ENCODE data around the gene DIO3.

Gene DIO3

GRCh38 chr14:101561145-101561896 lies at the start of gene DIO3:
Gene DIO3 (plus strand): TSS chr14:101561495.
- no peak within 1 kb of the TSS for H3K4me3 Mint-ChIP-seq
- H3K36me3 Mint-ChIP-seq (ENCODE audit: low read depth): peaks cover 3% of the 10 kb centered on the region
- no peak within 1 kb of the TSS for H3K27ac Mint-ChIP-seq
- no peaks in the 10 kb centered on the region for H3K9me3 Mint-ChIP-seq
- no peak for ATAC-seq
- DNase-seq: no peak
- H3K27me3 Mint-ChIP-seq: peaks cover 65% of the 10 kb centered on the region
- peaks cover 5% of the 10 kb centered on the region for H3K4me1 Mint-ChIP-seq

DNA sequence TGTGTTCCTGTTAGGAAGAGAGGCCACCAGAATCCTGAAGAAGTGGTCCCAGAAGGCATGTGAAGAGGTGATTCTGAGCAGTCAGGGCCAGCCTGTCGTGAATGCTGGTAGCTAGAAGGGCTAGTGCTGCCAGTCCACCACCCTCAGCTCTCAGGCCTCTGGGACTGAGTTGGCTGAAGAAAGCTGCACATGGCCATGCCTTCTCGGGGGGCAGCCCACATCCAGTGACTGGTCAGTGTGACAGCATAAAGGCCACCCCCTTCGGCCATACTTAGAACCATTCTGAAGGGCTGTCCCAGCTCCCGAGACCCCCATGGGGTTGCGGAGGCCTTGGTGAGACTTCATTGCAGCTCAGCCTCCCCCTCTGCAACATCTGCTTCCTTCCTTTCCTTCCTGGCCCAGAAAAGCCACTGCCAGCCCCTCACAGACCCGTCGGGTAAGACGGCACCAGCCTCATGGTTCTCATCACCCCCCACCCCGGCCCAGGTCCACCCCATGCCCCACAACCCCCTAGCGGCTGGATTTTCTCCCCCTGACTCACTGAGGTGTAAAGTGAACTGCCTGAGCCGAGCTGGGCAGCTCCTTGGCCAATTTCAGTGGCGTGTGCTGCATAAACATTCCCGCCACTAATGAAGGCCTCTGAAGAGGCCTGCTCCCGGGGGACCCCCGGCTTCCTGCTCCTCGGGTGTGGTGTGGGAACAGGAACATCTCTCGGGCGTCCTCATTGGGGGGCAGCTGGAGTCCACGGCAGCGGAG lies 49.5 kb upstream of the DIO3 start:
- Mint-ChIP-seq H3K9me3 (peaks cover 6% of the 10 kb centered on the region), H3K4me3 (no peak overlapping the region), H3K27me3 (no peaks in the 10 kb centered on the region), H3K4me1 (no peaks in the 10 kb centered on the region), H3K27ac (no peak overlapping the region), H3K36me3 (ENCODE audit: low read depth) (no peaks in the 10 kb centered on the region)
- DNase-seq (no peak), ATAC-seq (no peak)

GRCh38 chr14:101512376-101512695 lies 49.0 kb upstream of the DIO3 start:
- H3K4me1 Mint-ChIP-seq: no peaks in the 10 kb centered on the region
- ATAC-seq: no peak
- H3K36me3 Mint-ChIP-seq (ENCODE audit: low read depth): no peaks in the 10 kb centered on the region

DNA sequence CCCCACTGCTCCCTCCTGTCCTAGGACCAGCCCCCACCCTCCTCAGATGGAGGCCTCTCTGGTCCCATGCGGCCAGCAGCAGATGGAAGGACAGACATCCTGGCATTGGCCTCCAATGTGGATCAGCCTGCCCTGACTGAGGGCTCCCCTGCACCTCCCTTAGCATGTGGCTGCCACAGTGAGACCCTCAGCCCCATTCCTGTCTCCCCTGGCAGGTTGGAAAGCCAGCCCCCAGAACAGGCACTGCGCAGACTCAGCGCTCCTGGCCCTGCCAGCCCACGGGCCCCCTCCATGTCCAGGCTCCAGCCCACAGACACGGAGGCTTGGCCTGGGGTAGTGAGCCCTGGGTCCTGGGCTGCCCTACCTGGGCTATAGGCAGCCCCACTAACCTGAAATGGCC lies 47.2 kb upstream of the DIO3 start:
- Mint-ChIP-seq H3K36me3 (ENCODE audit: low read depth) (no peaks in the 10 kb centered on the region), H3K27ac (no peak overlapping the region), H3K4me3 (no peak overlapping the region), H3K4me1 (no peaks in the 10 kb centered on the region), H3K9me3 (peaks cover 6% of the 10 kb centered on the region), H3K27me3 (no peaks in the 10 kb centered on the region)
- no peak for ATAC-seq
- DNase-seq: no peak

More at GRCh38 chr14:101512376-101512695, 49.0 kb upstream of the DIO3 start:
- peaks cover 6% of the 10 kb centered on the region for H3K9me3 Mint-ChIP-seq
- no peak overlapping the region for H3K27ac Mint-ChIP-seq
- DNase-seq: no peak
- no peaks in the 10 kb centered on the region for H3K27me3 Mint-ChIP-seq
- H3K4me3 Mint-ChIP-seq: no peak overlapping the region

GRCh38 chr14:101516401-101516800 lies 44.9 kb upstream of the DIO3 start:
- no peak for DNase-seq
- no peak overlapping the region for H3K27ac Mint-ChIP-seq

GRCh38 chr14:101518611-101519473 lies 42.5 kb upstream of the DIO3 start:
- no peaks in the 10 kb centered on the region for H3K27me3 Mint-ChIP-seq
- no peak for ATAC-seq
- no peaks in the 10 kb centered on the region for H3K36me3 Mint-ChIP-seq (ENCODE audit: low read depth)
- no peak overlapping the region for H3K4me3 Mint-ChIP-seq
- DNase-seq: no peak
- H3K4me1 Mint-ChIP-seq: no peaks in the 10 kb centered on the region
- H3K27ac Mint-ChIP-seq: no peak overlapping the region
- H3K9me3 Mint-ChIP-seq: peaks cover 6% of the 10 kb centered on the region

More at GRCh38 chr14:101516401-101516800, 44.9 kb upstream of the DIO3 start:
- H3K27me3 Mint-ChIP-seq: no peaks in the 10 kb centered on the region
- H3K9me3 Mint-ChIP-seq: peaks cover 6% of the 10 kb centered on the region
- no peaks in the 10 kb centered on the region for H3K4me1 Mint-ChIP-seq
- no peak overlapping the region for H3K4me3 Mint-ChIP-seq
- H3K36me3 Mint-ChIP-seq (ENCODE audit: low read depth): no peaks in the 10 kb centered on the region
- no peak for ATAC-seq

GRCh38 chr14:101520621-101521472 lies 40.4 kb upstream of the DIO3 start:
- ATAC-seq (no peak), DNase-seq (no peak)
- Mint-ChIP-seq H3K27me3 (no peaks in the 10 kb centered on the region), H3K9me3 (peaks cover 3% of the 10 kb centered on the region), H3K4me3 (no peak overlapping the region), H3K4me1 (no peaks in the 10 kb centered on the region), H3K27ac (no peak overlapping the region), H3K36me3 (ENCODE audit: low read depth) (no peaks in the 10 kb centered on the region)

DNA sequence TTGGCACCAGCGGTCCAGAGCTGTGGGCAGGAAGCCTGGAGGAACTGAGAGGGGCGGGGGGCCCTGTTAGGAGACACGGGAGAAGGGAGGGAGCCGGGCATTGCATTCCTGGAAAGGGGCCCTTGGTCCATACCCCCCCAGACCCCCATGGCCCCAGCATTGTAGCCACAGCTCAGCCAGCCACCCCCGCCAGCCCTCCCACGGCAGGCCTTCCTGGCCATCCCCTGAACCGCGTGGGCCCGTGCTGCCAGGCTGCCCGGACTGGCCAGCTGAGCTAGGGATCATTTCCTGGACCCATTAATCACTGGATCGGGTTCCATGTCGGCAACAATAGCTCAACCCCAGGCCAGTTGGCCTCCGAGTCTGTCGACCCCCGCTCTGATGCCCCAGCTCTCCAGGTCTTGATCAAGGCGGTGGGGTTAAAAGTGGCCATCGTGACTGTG lies 39.8 kb upstream of the DIO3 start:
- H3K4me3 Mint-ChIP-seq: no peak overlapping the region

DNA sequence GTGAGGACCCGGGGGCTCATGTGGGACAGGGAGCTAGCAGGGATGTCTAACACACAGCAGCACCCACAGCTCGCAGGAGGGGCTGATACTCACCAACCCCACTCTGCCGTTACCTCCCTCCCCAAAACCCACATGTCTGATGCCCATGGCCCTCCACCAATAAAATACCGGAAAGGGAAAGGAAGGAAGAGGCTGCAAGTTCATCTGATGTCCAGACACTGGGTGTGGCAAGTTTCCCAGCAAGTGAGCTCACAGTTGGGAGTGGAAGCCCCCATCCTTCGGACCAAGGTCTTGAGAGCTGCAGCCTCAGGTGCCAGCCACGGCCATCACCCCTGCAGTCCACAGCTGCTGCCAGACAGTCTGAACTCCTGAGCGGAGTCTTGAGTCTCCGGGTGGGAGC lies 39.3 kb upstream of the DIO3 start:
- Mint-ChIP-seq H3K4me1 (no peaks in the 10 kb centered on the region), H3K36me3 (ENCODE audit: low read depth) (no peaks in the 10 kb centered on the region), H3K9me3 (no peaks in the 10 kb centered on the region), H3K27me3 (no peaks in the 10 kb centered on the region), H3K4me3 (no peak overlapping the region), H3K27ac (no peak overlapping the region)
- ATAC-seq: no peak
- no peak for DNase-seq

More for the DNA sequence above, 39.8 kb upstream of the DIO3 start:
- H3K9me3 Mint-ChIP-seq: no peaks in the 10 kb centered on the region
- no peaks in the 10 kb centered on the region for H3K27me3 Mint-ChIP-seq
- no peaks in the 10 kb centered on the region for H3K36me3 Mint-ChIP-seq (ENCODE audit: low read depth)
- no peak overlapping the region for H3K27ac Mint-ChIP-seq
- DNase-seq (no peak), ATAC-seq (no peak)
- H3K4me1 Mint-ChIP-seq: no peaks in the 10 kb centered on the region

- Mint-ChIP-seq H3K4me3 (no peak overlapping the region), H3K9me3 (no peaks in the 10 kb centered on the region), H3K27me3 (no peaks in the 10 kb centered on the region), H3K36me3 (ENCODE audit: low read depth) (no peaks in the 10 kb centered on the region), H3K27ac (no peak overlapping the region), H3K4me1 (peaks cover 3% of the 10 kb centered on the region)
- no peak for ATAC-seq
- DNase-seq: no peak
These were observed 35.4 kb upstream of the DIO3 start for GRCh38 chr14:101525640-101526527.

DNA sequence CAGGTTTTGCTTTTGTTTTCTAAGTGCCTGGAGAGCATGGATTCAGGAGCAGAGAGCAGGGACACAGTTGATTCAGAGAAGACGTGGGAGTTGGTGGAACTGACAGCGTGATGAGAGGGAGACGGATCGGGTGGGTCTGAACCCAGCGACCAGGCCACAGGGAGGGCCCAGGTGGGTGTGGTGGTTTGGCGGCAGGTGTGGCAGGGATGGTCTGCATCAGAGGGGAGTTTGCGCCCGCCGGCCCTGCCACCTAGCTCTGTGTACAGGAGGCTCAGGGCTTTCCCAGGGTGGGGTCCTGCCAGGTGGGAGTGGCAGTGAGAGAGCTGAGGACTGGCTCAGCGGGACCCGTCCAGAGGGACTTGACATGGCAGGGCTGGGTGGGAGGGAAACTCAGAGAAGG lies 33.3 kb upstream of the DIO3 start:
- Mint-ChIP-seq H3K27ac (no peak overlapping the region), H3K27me3 (no peaks in the 10 kb centered on the region), H3K4me1 (peaks cover 3% of the 10 kb centered on the region), H3K9me3 (no peaks in the 10 kb centered on the region), H3K36me3 (ENCODE audit: low read depth) (no peaks in the 10 kb centered on the region), H3K4me3 (peak overlapping the region; percentile 34)
- DNase-seq (no peak), ATAC-seq (no peak)

GRCh38 chr14:101529079-101529478 lies 32.2 kb upstream of the DIO3 start:
- Mint-ChIP-seq H3K27ac (no peak overlapping the region), H3K4me1 (peaks cover 3% of the 10 kb centered on the region), H3K27me3 (no peaks in the 10 kb centered on the region), H3K36me3 (ENCODE audit: low read depth) (no peaks in the 10 kb centered on the region), H3K9me3 (no peaks in the 10 kb centered on the region), H3K4me3 (no peak overlapping the region)
- DNase-seq: no peak
- ATAC-seq: no peak

DNA sequence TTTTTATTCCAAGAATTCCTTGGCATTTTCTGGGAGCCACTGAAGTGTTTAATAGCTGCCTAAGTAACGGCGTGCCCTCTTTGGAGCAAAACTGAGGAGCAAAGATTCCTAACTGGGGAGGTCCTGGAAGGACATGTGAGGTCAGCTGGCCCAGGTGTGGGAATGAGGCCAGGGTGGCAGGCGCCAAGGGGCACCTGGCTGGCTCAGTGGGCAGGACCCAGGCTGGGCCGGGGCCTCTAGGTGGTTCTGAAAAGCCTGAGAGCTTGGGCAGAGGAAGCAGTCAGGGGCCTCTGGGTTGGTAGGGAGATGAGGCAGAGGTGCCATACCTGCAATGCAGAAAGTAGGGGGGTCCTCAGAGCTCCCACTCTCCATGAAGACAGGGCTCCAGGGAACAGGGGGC lies 27.1 kb upstream of the DIO3 start:
- no peaks in the 10 kb centered on the region for H3K36me3 Mint-ChIP-seq (ENCODE audit: low read depth)
- H3K4me1 Mint-ChIP-seq: peaks cover 9% of the 10 kb centered on the region
- H3K27ac Mint-ChIP-seq: no peak overlapping the region
- ATAC-seq: no peak
- DNase-seq: no peak
- no peak overlapping the region for H3K4me3 Mint-ChIP-seq
- no peaks in the 10 kb centered on the region for H3K9me3 Mint-ChIP-seq
- H3K27me3 Mint-ChIP-seq: no peaks in the 10 kb centered on the region

Data from activated naive CD8-positive, alpha-beta T cell treated with anti-CD3 and anti-CD28 coated beads, Interleukin-2, amount 50 U/mL, for 24 hours (primary cell).